Mucosa of gallbladder (tissue), 1 donor: ENCODE measurements around the gene PKP4. TPM values are rescaled to one million over a fixed set of nuclear protein-coding genes. Genes with fewer than 3 reads are reported as not detected.

Source experiments
- DNase-seq: peaks from one replicate; pipeline ENCODE4 v3.0.0-alpha.2; 2020; ENCODE audit warnings: low spot score
- total RNA-seq: library from RNA; stranded (reverse); gene quantifications from one replicate; pipeline ENCODE4 v1.2.1, GENCODE V29; 2021
- donor health status: DM: no; HTN: no; CAD: no.

Gene PKP4
- total RNA-seq, 1 donor from 2014 or later: 90.3 TPM

- DNase-seq: no peak
Measured at GRCh38 chr2:158498749-158499136, 42.0 kb downstream of the PKP4 start.

GRCh38 chr2:158499383-158499782 lies 42.6 kb downstream of the PKP4 start:
- DNase-seq: no peak

GRCh38 chr2:158500333-158500732 lies 43.6 kb downstream of the PKP4 start:
- DNase-seq: no peak

- no peak for DNase-seq
Measured at GRCh38 chr2:158501301-158501700, 44.5 kb downstream of the PKP4 start.

- DNase-seq: no peak
Measured at GRCh38 chr2:158502974-158503373, 46.2 kb downstream of the PKP4 start.

GRCh38 chr2:158504088-158504487 lies 47.3 kb downstream of the PKP4 start:
- DNase-seq: no peak

GRCh38 chr2:158505448-158505934 lies 48.7 kb downstream of the PKP4 start:
- no peak for DNase-seq

GRCh38 chr2:158507141-158507540 lies 50.4 kb downstream of the PKP4 start:
- no peak for DNase-seq

GRCh38 chr2:158507679-158508078 lies 50.9 kb downstream of the PKP4 start:
- DNase-seq: no peak

- DNase-seq: no peak
Measured at GRCh38 chr2:158509928-158510797, 53.4 kb downstream of the PKP4 start.

GRCh38 chr2:158510887-158511286 lies 54.1 kb downstream of the PKP4 start:
- no peak for DNase-seq

- DNase-seq: no peak
Measured at GRCh38 chr2:158511706-158512105, 55.0 kb downstream of the PKP4 start.

GRCh38 chr2:158512323-158512722 lies 55.6 kb downstream of the PKP4 start:
- no peak for DNase-seq

- DNase-seq: no peak
Measured at GRCh38 chr2:158513841-158514240, 57.1 kb downstream of the PKP4 start.

GRCh38 chr2:158518084-158518483 lies 61.3 kb downstream of the PKP4 start:
- DNase-seq: no peak

- no peak for DNase-seq
Measured at GRCh38 chr2:158519481-158519880, 62.7 kb downstream of the PKP4 start.

GRCh38 chr2:158529379-158530259 lies 72.9 kb downstream of the PKP4 start:
- DNase-seq: no peak

GRCh38 chr2:158530829-158531228 lies 74.1 kb downstream of the PKP4 start:
- DNase-seq: no peak

- DNase-seq: no peak
Measured at GRCh38 chr2:158533009-158533408, 76.3 kb downstream of the PKP4 start.

- DNase-seq: peak; percentile 54
Measured at GRCh38 chr2:158539176-158540005, 82.6 kb downstream of the PKP4 start.

GRCh38 chr2:158542577-158542976 lies 85.8 kb downstream of the PKP4 start:
- DNase-seq: no peak

GRCh38 chr2:158543957-158544356 lies 87.2 kb downstream of the PKP4 start:
- DNase-seq: no peak
